IMR-90 (cell line): ENCODE measurements around the gene BCAS3. TPM values are rescaled to one million over a fixed set of nuclear protein-coding genes. Genes with fewer than 3 reads are reported as not detected.

Source experiments
- CEBPB ChIP-seq: IDR thresholded peaks from 2 replicates; pipeline ENCODE4 v1.6.1; 2012; ENCODE audit warnings: low read depth, low read length, improper control_type of control experiment
- CHD1 ChIP-seq: IDR thresholded peaks from 2 replicates; pipeline ENCODE4 v1.6.1; 2012; ENCODE audit warnings: low read depth, low read length, improper control_type of control experiment
- MXI1 ChIP-seq: IDR thresholded peaks from 2 replicates; pipeline ENCODE4 v1.6.1; 2012; ENCODE audit warnings: low read depth, mild to moderate bottlenecking, low read length, moderate library complexity, borderline replicate concordance
- POLR2A ChIP-seq: IDR thresholded peaks from 2 replicates; pipeline ENCODE4 v1.6.1; 2012; ENCODE audit warnings: mild to moderate bottlenecking, low read depth, low read length
- polyA plus RNA-seq, 3 experiments: library from polyadenylated mRNA; depleted of rRNA; stranded (reverse); fragments of >200 nt; gene quantifications; 2 replicates each; pipeline ENCODE4 v1.2.3, GENCODE V29; 2012; ENCODE audit warnings: low replicate concordance in 1 of 3
- total RNA-seq: library from RNA; depleted of rRNA; stranded (reverse); fragments of >200 nt; gene quantifications from 2 replicates; pipeline ENCODE4 v1.2.3, GENCODE V29; 2012
- TF ChIP-seq, protein P1 (sequence below): conservative IDR thresholded peaks from 2 replicates; pipeline ENCODE4 v1.5.1; 2012; ENCODE audit warnings: mild to moderate bottlenecking, low read depth, low read length, improper control_type of control experiment

Gene BCAS3
- total and polyA plus RNA-seq, 2 of the 4 experiments (the other 2 are of a cell fraction) = 6.3 to 27.1 TPM

DNA sequence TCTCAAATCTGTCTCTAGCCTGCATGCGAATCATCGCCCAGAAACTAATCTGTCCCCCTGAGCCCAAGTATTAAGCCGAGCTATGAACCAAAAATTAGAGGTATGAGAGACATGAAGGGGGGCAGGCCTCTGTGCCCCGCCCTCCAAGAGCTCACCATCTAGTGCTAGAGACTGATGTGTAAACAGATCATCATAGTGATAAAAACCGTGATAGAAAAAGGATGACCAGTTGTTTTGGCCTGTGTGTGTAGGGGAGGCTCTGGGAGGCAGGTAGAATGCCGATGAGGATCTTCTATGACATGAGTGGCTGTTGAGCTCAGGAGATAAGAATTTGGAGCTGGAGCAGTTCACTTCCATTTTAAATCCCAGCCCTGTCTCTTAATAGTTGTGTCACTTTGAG lies 632.9 kb downstream of the BCAS3 start (continued):
- TF ChIP-seq, protein P1, sequence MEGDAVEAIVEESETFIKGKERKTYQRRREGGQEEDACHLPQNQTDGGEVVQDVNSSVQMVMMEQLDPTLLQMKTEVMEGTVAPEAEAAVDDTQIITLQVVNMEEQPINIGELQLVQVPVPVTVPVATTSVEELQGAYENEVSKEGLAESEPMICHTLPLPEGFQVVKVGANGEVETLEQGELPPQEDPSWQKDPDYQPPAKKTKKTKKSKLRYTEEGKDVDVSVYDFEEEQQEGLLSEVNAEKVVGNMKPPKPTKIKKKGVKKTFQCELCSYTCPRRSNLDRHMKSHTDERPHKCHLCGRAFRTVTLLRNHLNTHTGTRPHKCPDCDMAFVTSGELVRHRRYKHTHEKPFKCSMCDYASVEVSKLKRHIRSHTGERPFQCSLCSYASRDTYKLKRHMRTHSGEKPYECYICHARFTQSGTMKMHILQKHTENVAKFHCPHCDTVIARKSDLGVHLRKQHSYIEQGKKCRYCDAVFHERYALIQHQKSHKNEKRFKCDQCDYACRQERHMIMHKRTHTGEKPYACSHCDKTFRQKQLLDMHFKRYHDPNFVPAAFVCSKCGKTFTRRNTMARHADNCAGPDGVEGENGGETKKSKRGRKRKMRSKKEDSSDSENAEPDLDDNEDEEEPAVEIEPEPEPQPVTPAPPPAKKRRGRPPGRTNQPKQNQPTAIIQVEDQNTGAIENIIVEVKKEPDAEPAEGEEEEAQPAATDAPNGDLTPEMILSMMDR = no peak
- no peak for TF ChIP-seq MXI1
- TF ChIP-seq POLR2A = no peak
- no peak for TF ChIP-seq CEBPB
- no peak for TF ChIP-seq CHD1
